HepG2 (cell line): ENCODE measurements around the gene LEPROT. TPM values are rescaled to one million over a fixed set of nuclear protein-coding genes. Genes with fewer than 3 reads are reported as not detected.

Source experiments
- BRD4 ChIP-seq: sonication (generic); formaldehyde crosslinking; IDR thresholded peaks from 2 replicates; pipeline ENCODE4 v1.4.0; 2020; ENCODE audit warnings: missing genetic modification reagents
- GLI4 ChIP-seq: sonication (generic); formaldehyde crosslinking; IDR thresholded peaks from 2 replicates; pipeline ENCODE4 v1.5.1; 2020; ENCODE audit warnings: missing genetic modification reagents, mild to moderate bottlenecking, moderate library complexity, borderline replicate concordance
- HMG20B ChIP-seq: conservative IDR thresholded peaks from 2 replicates; pipeline ENCODE4 v1.6.1; 2016; ENCODE audit warnings: missing genetic modification reagents, missing compliant biosample characterization
- JARID2 ChIP-seq: sonication (generic); formaldehyde crosslinking; IDR thresholded peaks from 2 replicates; pipeline ENCODE4 v1.8.1; 2023; ENCODE audit warnings: missing genetic modification reagents, inconsistent platforms; ENCODE audit not compliant: insufficient replicate concordance
- KMT2B ChIP-seq: IDR thresholded peaks from 2 replicates; pipeline ENCODE4 v1.6.1; 2016; ENCODE audit warnings: missing genetic modification reagents, missing compliant biosample characterization
- MBD4 ChIP-seq: IDR thresholded peaks from 2 replicates; pipeline ENCODE4 v1.6.1; 2012; ENCODE audit warnings: low read length, inconsistent platforms, borderline replicate concordance
- MTF2 ChIP-seq: sonication (generic); formaldehyde crosslinking; IDR thresholded peaks from 2 replicates; pipeline ENCODE4 v1.5.0; 2020; ENCODE audit warnings: missing genetic modification reagents, borderline replicate concordance
- MZF1 ChIP-seq: sonication (generic); formaldehyde crosslinking; IDR thresholded peaks from 2 replicates; pipeline ENCODE4 v1.8.1; 2023; ENCODE audit warnings: mild to moderate bottlenecking, missing genetic modification reagents, borderline replicate concordance
- NBN ChIP-seq: fragments of 450-650 bp; conservative IDR thresholded peaks from 2 replicates; pipeline ENCODE4 v1.6.1; 2017
- PHB2 ChIP-seq: fragments of 450-650 bp; IDR thresholded peaks from 2 replicates; pipeline ENCODE4 v1.6.1; 2018; ENCODE audit not compliant: partially characterized antibody
- RARA ChIP-seq: IDR thresholded peaks from 2 replicates; pipeline ENCODE4 v1.6.1; 2016; ENCODE audit warnings: missing genetic modification reagents, missing compliant biosample characterization
- SMARCE1 ChIP-seq: fragments of 450-650 bp; IDR thresholded peaks from 2 replicates; pipeline ENCODE4 v1.6.1; 2017; ENCODE audit warnings: borderline replicate concordance
- TEAD3 ChIP-seq: optimal IDR thresholded peaks from 2 replicates; pipeline ENCODE3; 2016; ENCODE audit warnings: borderline replicate concordance
- ZBTB2 ChIP-seq: sonication (generic); formaldehyde crosslinking; IDR thresholded peaks from 2 replicates; pipeline ENCODE4 v1.8.0; 2022; ENCODE audit warnings: low read depth, missing genetic modification reagents
- ZBTB7B ChIP-seq: sonication (generic); formaldehyde crosslinking; IDR thresholded peaks from 2 replicates; pipeline ENCODE4 v1.4.0; 2020; ENCODE audit warnings: missing genetic modification reagents
- ZFP82 ChIP-seq: sonication (generic); formaldehyde crosslinking; IDR thresholded peaks from 2 replicates; pipeline ENCODE4 v1.5.1; 2020; ENCODE audit warnings: mild to moderate bottlenecking, missing genetic modification reagents, borderline replicate concordance
- ZNF274 ChIP-seq: sonication (generic); formaldehyde crosslinking; IDR thresholded peaks from 2 replicates; pipeline ENCODE4 v1.5.1; 2020; ENCODE audit warnings: mild to moderate bottlenecking, missing genetic modification reagents
- ZNF30 ChIP-seq: sonication (generic); formaldehyde crosslinking; IDR thresholded peaks from 2 replicates; pipeline ENCODE4 v1.5.0; 2020; ENCODE audit warnings: mild to moderate bottlenecking, missing genetic modification reagents
- ZNF496 ChIP-seq: sonication (generic); formaldehyde crosslinking; IDR thresholded peaks from 2 replicates; pipeline ENCODE4 v1.8.1; 2023; ENCODE audit warnings: mild to moderate bottlenecking, moderate library complexity, missing genetic modification reagents; ENCODE audit not compliant: insufficient replicate concordance
- ZNF652 ChIP-seq: IDR thresholded peaks from 2 replicates; pipeline ENCODE4 v1.6.1; 2016; ENCODE audit warnings: low read depth, borderline replicate concordance
- ZNF674 ChIP-seq: sonication (generic); formaldehyde crosslinking; IDR thresholded peaks from 2 replicates; pipeline ENCODE4 v1.5.0; 2020; ENCODE audit warnings: low read depth, mild to moderate bottlenecking, missing genetic modification reagents
- ZNF816 ChIP-seq: sonication (generic); formaldehyde crosslinking; IDR thresholded peaks from 2 replicates; pipeline ENCODE4 v1.8.0; 2022; ENCODE audit warnings: missing genetic modification reagents, mild to moderate bottlenecking, borderline replicate concordance
- polyA plus RNA-seq, 8 experiments: library from polyadenylated mRNA; depleted of rRNA in 3 of 8; stranded (reverse) in 7 of 8; unstranded in 1 of 8; fragments of >200 nt; fragmentation: Illumina TruSeq in 4 of 8; extraction: Trizol in 4 of 8; gene quantifications; 2 replicates each; pipeline versions ENCODE4 v1.2.1 to v1.2.3, GENCODE V29; 2011 to 2016; ENCODE audit warnings: low read depth in 4 of 8, missing spikeins in 1 of 8, mixed read lengths in 1 of 8; ENCODE audit not compliant: insufficient read depth in 1 of 8
- total RNA-seq, 5 experiments: library from RNA; depleted of rRNA; stranded (reverse); fragments of >200 nt; fragmentation: Illumina TruSeq; extraction: Trizol; gene quantifications; 2 replicates each; pipeline ENCODE4 v1.2.3, GENCODE V29; 2016; ENCODE audit warnings: low read depth in 1 of 5
- TF ChIP-seq, protein P1 (sequence below): sonication (generic); formaldehyde crosslinking; IDR thresholded peaks from 2 replicates; pipeline ENCODE4 v1.8.1; 2023; ENCODE audit warnings: mild to moderate bottlenecking, missing genetic modification reagents

The LEPROT gene
- total and polyA plus RNA-seq, 2 of the 13 experiments (the other 11 are each of a cell fraction or from before 2014, with no cell fraction given), result 36.8 to 51.4 TPM

DNA sequence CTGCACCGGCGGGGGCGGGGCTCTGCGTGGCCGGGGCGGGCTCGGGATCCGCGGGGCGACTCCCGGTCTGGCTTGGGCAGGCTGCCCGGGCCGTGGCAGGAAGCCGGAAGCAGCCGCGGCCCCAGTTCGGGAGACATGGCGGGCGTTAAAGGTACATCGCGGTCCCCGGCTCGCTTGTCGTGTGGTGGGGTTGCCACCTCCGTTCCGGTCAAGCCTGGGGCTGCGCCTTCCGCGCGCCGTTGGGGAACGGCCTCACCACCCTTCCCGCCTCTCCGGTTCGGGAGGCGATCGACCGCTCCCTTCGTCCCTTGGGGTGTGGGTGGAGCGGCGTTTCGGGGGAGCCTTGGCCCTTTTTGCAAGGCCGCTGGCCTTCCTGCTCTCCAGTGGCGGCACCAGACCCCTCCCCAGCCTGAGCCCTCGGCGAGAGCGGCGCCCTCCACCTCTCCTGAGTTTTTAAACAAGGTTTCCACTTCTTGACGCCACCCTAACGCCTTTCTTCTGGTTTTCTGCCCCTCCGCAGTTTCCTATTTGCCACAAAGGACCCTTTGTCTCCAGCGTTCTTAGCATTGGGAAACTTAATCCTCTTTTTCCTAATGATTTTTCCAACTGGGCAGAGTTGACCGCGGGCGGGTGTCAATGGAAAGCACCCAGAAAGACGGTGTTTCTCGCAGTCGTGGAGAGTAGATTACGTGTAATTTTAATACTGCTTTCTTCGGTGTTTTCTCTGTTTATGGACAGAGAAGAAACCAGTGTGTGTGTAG, at the start of gene LEPROT, which contains the start of gene LEPR (continued):
- TF ChIP-seq ZNF816 (CRISPR knock-in tag) (no peak), BRD4 (CRISPR knock-in tag) (peak; percentile 93), MBD4 (no peak), ZBTB2 (CRISPR knock-in tag) (peak; percentile 100), NBN (no peak), MTF2 (peak; percentile 42; the same call in 1 of the 2 replicates), ZBTB7B (CRISPR knock-in tag) (peak; percentile 39; the same call in 1 of the 2 replicates), ZNF652 (CRISPR knock-in tag) (no peak), KMT2B (CRISPR knock-in tag) (peak; percentile 88), RARA (no peak), ZNF674 (CRISPR knock-in tag) (no peak), HMG20B (CRISPR knock-in tag) (0 out of 2 replicates have a peak, but pooled peaks have one; percentile 53), TEAD3 (CRISPR knock-in tag) (peak; percentile 34), ZNF496 (CRISPR knock-in tag) (no peak), PHB2 (no peak), ZFP82 (CRISPR knock-in tag) (no peak), GLI4 (CRISPR knock-in tag) (0 out of 2 replicates have a peak, but pooled peaks have one; percentile 54), SMARCE1 (no peak), MZF1 (CRISPR knock-in tag) (no peak), ZNF30 (CRISPR knock-in tag) (0 out of 2 replicates have a peak, but pooled peaks have one; percentile 32), JARID2 (CRISPR knock-in tag) (no peak), ZNF274 (CRISPR knock-in tag) (no peak)
- TF ChIP-seq, protein P1, sequence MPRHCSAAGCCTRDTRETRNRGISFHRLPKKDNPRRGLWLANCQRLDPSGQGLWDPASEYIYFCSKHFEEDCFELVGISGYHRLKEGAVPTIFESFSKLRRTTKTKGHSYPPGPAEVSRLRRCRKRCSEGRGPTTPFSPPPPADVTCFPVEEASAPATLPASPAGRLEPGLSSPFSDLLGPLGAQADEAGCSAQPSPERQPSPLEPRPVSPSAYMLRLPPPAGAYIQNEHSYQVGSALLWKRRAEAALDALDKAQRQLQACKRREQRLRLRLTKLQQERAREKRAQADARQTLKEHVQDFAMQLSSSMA, result no peak
